ENCODE data around the gene TTC34.

The TTC34 gene

GRCh38 chr1:2821966-2822620 lies 20.6 kb upstream of the TTC34 start:
- Histone ChIP-seq H3K4me3 (ENCODE audit: low read depth, low read length) (no peak overlapping the region), H3K9me3 (ENCODE audit: control insufficient read depth, low read length) (no peaks in the 10 kb centered on the region), H3K36me3 (ENCODE audit: control insufficient read depth, insufficient read depth, low read length) (no peaks in the 10 kb centered on the region), H3K4me2 (ENCODE audit: low read length) (no peak overlapping the region), H3K9ac (no peak overlapping the region), H3K4me1 (no peaks in the 10 kb centered on the region), H2AFZ (no peak overlapping the region), H3K79me2 (no peaks in the 10 kb centered on the region), H3K27ac (no peak overlapping the region), H3K27me3 (ENCODE audit: control insufficient read depth, insufficient read depth, low read length) (no peaks in the 10 kb centered on the region)
- TF ChIP-seq CTCF (IDR thresholded peaks at IDR 0.05) = peak; percentile 25

DNA sequence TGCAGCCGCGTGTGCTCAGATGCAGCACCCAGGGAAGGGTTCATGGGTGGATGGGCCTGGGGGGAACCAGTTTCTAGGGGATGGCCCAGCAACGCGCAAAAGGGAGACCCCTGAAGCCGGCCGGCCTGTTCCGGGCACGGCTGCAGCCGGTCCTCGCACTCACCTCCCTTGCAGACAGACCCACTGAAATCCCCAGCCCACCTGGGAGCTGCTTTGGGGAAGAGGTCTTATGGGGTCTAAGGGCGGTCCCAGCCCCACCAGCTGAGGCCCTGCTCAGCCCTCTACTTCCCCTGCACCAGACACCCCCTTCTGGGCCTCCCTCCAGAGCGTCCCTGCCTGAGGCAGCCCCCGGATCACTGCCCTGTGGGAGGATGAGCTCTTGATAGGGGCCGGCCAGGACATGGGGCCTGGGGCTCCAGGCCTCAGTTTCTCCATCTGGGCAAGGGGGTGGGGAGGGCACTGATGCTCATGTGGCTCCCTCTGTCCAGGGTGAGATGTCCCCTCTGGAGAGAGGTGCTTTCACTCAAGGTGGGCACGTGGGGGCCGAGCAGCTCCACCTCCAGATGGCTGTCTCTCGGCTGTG lies 20.0 kb upstream of the TTC34 start:
- no peak overlapping the region for H3K4me2 ChIP-seq (ENCODE audit: low read length)
- H3K27ac ChIP-seq = no peak overlapping the region
- no peaks in the 10 kb centered on the region for H3K4me1 ChIP-seq
- no peaks in the 10 kb centered on the region for H3K36me3 ChIP-seq (ENCODE audit: control insufficient read depth, insufficient read depth, low read length)
- no peak overlapping the region for H3K4me3 ChIP-seq (ENCODE audit: low read depth, low read length)
- no peaks in the 10 kb centered on the region for H3K9me3 ChIP-seq (ENCODE audit: control insufficient read depth, low read length)
- TF ChIP-seq CTCF (IDR thresholded peaks at IDR 0.05) = no peak
- H3K9ac ChIP-seq = no peak overlapping the region
- no peaks in the 10 kb centered on the region for H3K27me3 ChIP-seq (ENCODE audit: control insufficient read depth, insufficient read depth, low read length)
- H3K79me2 ChIP-seq = no peaks in the 10 kb centered on the region
- no peak overlapping the region for H2AFZ ChIP-seq

DNA sequence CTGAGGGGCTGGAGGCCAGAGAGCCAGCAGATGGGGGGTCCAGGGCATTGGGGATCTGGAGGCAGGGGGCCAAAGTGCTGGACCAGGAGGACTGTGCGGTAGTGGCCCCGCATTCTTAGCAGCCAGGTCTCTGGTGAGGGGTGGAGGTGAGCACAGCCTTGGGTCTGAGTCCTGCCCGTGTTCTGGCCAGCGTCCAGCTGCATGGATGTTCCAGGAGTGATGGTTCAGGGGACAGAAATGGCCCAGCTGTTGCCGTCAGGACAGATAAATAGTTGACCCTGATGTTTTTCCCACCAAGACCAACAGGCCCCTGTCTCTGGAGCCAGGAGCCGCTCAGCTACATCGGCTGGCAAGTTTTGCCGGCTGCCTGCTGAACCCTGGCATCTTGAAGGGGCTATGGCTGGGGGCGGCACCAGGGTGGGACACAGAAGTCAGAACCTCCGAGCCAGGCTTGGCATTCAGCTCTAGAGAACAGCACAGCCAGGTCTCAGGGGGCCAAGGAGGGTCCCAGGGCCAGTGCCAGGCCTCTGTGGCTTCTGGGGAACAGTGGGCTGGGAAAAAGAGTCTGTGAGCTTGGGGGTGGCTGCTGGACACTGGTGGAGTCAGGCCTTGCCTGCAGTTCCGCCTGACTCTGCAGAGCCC lies 19.4 kb upstream of the TTC34 start:
- H3K4me3 ChIP-seq (ENCODE audit: low read depth, low read length) = no peak overlapping the region
- TF ChIP-seq CTCF (IDR thresholded peaks at IDR 0.05) = no peak
- no peaks in the 10 kb centered on the region for H3K27me3 ChIP-seq (ENCODE audit: control insufficient read depth, insufficient read depth, low read length)
- H3K4me1 ChIP-seq = no peaks in the 10 kb centered on the region
- no peaks in the 10 kb centered on the region for H3K79me2 ChIP-seq
- no peaks in the 10 kb centered on the region for H3K9me3 ChIP-seq (ENCODE audit: control insufficient read depth, low read length)
- no peak overlapping the region for H2AFZ ChIP-seq
- H3K9ac ChIP-seq = no peak overlapping the region
- H3K4me2 ChIP-seq (ENCODE audit: low read length) = no peak overlapping the region
- H3K36me3 ChIP-seq (ENCODE audit: control insufficient read depth, insufficient read depth, low read length) = no peaks in the 10 kb centered on the region
- no peak overlapping the region for H3K27ac ChIP-seq

GRCh38 chr1:2819831-2820730 lies 18.6 kb upstream of the TTC34 start:
- Histone ChIP-seq H3K27me3 (ENCODE audit: control insufficient read depth, insufficient read depth, low read length) (no peaks in the 10 kb centered on the region), H3K79me2 (no peaks in the 10 kb centered on the region), H3K9ac (no peak overlapping the region)

More at GRCh38 chr1:2819831-2820730, 18.6 kb upstream of the TTC34 start:
- no peaks in the 10 kb centered on the region for H3K4me1 ChIP-seq
- no peaks in the 10 kb centered on the region for H3K36me3 ChIP-seq (ENCODE audit: control insufficient read depth, insufficient read depth, low read length)
- no peaks in the 10 kb centered on the region for H3K9me3 ChIP-seq (ENCODE audit: control insufficient read depth, low read length)
- no peak overlapping the region for H3K4me2 ChIP-seq (ENCODE audit: low read length)
- no peak overlapping the region for H2AFZ ChIP-seq
- no peak for TF ChIP-seq CTCF (IDR thresholded peaks at IDR 0.05)
- H3K27ac ChIP-seq = no peak overlapping the region
- H3K4me3 ChIP-seq (ENCODE audit: low read depth, low read length) = no peak overlapping the region

Data from parathyroid adenoma (tissue), 2 donors.